Measurements from ENCODE around the gene OR2V1.
"Not testable (repeated sequence)": the region's sequence is repeated elsewhere in the genome, so short reads cannot be mapped to it uniquely, and the experiment has no call there.

OR2V1 gene

DNA sequence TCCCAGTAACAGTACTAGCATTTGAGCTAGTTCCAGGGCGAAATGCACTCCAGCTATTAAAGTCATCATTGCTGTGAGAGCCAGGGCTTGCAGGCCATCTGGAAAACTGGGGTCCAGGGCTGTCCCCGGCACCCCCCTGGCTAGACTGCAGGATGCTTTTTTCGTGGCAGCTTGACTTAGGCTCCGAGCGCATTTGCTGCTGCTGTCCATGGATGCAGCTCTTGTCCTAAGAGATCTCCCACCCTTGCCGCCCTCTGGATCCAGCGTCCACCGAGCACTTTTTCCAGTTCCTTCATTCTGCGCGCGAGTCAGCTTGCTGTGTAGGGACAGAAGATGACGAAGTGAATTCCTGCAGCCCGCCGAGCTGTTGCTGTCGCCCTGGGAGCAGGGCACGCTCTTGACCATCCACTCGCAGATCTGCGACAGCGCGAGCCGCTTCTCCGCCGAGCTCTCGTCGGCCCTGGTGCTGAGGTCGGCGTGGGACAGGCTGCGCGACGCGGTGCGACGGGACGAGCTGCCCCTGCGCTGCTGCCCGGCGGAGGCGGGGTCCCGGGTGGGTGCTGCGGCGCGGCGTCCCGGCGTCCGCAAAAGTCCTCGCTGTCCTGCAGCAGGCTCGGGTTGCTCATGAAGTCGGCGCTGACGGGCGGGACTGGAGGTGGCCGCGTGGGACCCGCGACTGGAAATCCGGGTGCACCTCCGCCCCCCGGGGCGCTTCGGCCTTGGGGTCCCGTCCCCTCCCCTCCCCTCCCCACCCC is 30.7 kb downstream of the OR2V1 start:
- DNase-seq = peak in 1 of 2 donors; percentile 16

DNA sequence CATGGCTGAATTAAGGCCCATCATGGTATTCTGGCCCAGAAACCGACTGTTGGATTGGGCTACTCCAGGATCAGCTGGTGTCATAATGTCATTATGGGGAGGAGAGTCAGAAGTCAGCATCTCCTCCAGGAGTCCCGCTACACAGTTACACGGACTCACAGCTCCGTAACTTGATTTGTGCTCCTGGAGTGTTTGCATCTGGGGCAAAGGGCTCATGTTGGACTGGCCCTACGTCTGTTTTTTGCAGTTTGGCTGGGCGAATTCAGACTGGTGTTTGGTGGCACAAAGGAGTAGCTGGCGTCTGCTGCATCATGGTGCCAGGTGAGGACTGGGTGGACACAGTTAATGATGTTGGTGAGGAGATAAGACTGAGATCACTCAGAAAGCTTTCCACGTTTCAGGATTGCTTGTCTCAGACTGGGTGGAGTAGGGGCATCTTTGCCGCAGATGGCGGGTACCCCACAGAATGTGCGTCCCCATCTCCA is 31.3 kb downstream of the OR2V1 start:
- DNase-seq = peak in 1 of 2 donors; percentile 15

DNA sequence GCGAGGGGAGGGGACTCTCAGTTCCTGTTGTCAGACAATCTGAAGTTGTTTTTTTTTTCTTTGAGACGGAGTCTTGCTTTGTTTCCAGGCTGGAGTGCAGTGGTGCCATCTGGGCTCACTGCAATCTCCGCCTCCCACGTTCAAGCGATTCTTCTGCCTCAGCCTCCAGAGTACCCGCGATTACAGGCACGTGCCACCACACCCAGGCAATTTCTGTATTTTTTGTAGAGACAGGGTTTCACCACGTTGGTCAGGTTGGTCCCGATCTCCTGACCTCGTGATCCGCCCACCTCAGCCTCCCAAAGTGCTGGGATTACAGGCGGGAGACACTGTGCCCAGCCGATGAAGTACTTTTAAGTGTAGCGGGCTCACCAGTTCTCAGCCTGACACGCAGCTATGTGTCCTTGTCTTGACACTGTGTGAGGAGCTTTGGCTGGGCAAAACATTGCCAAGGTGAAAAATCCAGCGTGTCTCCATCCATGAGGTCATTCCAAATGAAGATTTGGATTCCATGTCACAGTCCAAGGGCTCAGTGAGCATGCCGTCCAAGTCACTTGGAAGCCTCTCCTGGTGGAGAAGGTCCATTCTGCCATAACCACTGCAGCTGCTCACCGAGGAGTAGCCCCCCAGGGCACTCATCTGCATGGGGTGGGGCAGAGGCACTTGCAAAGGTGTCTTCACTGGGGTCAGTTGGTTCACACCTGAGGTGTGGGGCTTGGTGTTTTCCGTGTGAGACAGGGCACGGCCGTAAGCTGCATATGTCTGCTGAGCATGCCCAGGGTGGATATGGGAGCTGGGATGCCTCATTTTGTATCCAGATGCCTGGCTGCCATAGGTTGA is 32.0 kb downstream of the OR2V1 start:
- DNase-seq = peak in 1 of 2 donors; percentile 15

DNA sequence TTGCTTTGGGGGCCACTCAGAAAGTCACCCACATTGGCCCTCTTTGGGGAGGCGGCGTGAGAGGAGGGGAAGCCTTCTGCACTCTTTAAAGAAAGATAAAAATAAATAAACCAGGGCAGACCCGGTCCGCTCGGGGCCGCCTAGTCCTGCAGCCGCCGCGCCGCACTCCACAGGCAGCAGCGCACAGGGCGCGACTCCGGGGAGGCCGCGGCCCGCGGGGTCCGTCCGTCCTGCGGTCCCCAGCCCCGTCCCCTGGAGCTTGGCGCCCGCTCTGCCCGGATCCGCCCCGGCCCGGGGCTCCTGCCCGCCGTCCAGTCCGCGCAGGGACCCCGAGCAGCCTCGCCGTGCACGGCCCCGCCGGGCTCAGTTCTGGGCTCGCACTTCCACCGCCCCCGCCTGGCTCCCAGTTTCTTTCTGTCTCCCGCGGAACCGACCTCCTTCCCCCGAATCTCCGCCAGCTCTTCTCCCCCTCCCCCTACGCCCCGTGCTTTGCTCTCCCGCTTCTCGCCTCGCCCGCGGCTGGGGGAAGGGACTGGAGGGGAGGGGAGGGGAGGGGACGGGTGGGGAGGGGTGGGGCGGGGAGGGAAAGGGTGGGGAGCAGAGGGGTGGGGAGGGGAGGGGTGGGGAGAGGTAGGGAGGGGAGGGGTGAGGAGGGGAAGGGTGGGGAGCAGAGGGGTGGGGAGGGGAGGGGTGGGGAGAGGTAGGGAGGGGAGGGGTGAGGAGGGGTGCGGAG is 33.0 kb downstream of the OR2V1 start:
- not testable (repeated sequence) for DNase-seq

DNA sequence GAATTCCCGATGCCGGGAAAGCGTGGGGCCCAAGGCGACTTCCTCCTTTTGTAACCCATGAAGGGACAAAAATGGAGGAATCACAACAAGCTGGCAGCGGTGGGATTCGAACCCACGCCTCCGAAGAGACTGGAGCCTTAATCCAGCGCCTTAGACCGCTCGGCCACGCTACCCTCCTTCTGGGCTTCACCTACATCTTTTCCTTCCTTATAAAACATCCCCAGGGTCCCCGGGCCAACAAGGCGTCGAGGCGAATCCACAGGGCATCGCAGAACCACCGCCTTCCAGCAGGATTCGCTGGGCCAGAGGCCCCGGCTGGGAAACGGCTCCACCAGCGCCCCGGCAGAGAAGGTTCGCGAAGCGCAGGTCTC is 33.6 kb downstream of the OR2V1 start:
- not testable (repeated sequence) for DNase-seq

DNA sequence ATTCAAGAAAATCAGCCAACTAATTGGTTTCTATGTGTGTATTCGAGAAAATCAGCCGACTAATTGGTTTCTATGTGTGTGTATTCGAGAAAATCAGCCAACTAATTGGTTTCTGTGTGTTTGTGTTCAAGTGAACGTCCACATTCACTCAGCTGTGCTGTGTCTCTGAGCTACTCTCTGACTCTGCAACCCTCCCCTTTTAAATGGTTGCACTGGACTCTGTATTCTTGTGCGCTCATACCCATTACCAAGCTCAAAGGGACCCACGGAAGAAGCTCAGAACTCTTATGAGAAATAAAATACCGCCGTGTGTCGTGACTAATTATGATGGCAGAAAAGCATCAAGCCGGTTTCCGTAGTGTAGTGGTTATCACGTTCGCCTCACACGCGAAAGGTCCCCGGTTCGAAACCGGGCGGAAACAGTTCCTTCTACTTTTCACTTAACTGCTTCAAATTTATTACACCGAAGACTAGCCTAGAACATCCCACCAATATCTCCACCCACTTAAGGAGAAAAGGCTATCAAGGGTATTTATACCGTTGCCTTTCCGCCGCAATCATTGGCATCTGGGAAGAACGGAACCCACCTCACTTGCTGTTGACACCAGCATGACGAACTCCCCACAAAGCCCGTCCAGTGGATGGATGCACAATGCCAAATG is 34.1 kb downstream of the OR2V1 start:
- not testable (repeated sequence) for DNase-seq

DNA sequence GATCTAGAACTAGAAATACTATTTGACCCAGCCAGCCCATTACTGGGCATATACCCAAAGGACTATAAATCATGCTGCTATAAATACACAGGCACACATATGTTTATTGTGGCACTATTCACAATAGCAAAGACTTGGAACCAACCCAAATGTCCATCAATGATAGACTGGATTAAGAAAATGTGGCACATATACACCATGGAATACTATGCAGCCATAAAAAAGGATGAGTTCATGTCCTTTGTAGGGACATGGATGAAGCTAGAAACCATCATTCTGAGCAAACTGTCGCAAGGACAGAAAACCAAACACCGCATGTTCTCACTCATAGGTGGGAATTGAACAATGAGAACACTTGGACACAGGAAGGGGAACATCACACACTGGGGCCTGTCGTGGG is 35.8 kb downstream of the OR2V1 start:
- not testable (repeated sequence) for DNase-seq

DNA sequence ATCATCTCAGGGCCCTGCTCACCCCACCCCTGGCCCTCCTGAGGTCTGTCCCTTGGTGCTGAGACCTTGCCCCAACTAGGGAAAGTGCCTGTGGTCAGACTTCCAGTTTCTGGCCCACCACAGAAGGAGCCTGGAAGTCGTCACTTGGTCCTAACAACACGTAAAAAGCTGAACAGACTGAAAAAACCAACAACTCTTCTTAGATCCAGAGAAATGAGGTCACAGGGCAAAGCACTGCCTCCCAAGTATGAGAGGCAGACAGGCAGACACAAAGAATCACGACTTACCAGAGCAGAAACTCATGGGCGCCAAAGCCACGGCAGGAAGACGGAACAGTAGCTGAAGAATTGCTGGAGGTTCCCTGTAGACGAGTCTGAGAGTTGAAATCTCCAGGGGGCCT is 38.5 kb downstream of the OR2V1 start:
- DNase-seq = no peak

DNA sequence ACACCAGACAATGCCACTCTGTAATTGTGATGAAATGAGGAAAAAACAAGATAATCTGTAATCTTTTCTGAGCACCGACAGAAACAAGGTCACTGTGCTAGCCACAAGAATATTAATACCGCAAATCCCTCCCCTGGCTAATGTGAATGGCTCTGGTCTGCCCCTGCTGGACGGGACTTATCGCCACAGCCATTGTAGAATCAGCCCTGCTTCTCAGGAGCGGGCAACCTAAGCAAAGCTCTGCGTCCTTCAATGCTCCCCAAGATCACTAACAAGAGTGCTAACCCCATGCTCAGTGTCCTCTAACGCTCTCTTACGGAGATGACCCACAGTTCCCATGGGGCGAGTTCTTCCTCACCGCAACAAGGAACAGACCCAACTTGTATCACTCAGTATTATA is 42.7 kb downstream of the OR2V1 start:
- DNase-seq = no peak

DNA sequence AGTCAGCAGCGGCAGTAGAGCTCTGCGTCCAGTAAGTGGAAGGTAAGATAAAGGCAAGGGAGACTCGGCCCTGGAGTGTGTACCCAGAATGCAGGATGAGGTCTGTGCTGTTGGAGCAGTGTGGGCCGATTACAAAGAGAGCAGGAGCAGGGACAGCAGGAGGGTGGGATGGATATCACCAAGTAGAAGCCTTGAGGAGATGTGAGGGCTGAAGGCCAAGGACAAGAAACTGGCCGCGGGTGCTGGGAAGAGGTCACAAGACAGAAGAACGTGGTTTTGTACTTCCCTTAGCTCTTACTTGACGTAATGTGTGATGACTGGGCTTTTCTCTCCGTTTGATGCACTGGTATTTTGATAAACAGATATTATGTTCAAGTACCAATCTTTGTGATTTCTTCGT is 43.7 kb downstream of the OR2V1 start:
- DNase-seq = no peak

DNA sequence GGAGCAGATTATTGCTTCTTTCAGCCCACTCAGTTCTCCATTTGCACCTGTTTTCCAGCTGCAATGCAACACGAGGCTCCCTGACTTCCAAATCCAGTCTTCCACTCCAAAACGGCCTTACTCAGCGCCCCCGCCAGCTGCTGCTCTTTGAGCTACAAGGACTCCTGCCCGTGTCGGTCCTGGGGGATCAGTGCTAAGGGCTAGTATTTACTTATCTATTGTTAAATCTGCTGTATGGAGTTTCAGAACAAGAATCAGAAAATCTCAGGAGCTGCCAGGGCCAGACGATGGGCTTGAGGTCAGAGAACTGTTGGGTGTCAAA is 44.1 kb downstream of the OR2V1 start:
- no peak for DNase-seq

DNA sequence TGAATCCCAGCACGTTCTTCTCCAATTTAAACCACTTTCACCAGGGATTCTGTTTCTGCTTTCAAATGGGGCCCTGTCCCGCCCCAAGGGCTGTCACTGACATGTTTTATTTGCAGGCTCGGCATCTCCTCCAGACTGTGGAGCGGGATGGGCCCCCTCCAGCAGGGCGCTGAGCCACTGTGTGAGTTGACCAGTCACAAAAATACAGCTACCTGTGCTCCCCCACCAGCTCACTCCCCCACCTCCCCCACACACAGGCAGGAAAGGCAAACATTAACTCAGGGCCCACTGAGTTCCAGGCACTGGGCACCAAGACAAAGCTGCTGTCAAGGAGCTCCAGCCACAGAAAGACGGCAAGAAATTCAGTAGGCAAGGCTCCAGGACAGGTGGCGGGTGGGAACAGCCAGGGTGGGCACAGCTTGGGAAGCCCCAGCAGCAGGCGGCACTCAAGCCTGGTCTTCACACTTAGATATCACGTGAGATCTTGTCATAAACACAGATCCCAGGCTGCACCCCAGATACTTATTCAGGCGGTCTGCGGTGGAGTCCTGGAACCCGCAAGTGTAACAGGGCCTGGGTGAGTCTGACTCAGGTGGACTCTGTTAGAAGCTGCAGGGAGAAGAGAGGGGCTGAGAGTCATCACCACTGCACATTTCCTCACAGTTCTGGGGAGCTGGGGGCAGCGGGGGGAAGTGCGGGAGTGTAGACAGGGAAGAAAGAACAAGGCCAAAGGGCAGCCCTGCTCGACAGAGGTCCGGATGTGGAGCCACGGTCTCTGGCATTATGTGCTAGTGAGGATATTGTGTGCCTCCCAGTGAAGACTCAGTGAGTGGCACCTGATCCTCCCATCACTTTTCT is 44.7 kb downstream of the OR2V1 start:
- no peak for DNase-seq

DNA sequence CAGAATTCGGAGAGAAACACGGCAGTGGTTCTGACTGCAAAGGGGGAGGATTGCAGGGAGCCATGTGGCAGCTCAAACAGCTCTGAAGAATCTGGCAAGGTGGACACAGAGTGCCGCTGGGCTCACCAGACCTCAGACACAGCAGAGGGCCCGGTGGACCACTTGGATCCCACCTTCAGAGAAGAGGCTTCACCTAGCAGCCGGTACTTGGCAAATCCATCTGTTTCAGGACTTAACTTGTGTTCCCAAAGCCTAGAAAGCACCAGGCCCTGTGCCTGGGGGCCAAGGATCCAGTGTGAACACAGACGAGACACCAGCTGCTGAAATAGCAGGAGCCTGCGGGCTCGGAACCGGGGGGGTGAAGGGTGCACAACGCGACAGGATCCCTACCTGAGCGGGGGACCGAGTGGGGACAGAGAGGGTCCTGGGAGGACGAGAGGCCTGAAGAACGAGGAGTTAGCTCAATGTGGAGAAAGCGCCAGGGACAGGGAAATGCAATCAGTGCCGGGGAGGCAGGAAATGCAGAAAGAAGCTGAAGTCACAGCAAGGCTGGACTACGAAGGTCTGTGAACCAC is 46.3 kb downstream of the OR2V1 start:
- no peak for DNase-seq

DNA sequence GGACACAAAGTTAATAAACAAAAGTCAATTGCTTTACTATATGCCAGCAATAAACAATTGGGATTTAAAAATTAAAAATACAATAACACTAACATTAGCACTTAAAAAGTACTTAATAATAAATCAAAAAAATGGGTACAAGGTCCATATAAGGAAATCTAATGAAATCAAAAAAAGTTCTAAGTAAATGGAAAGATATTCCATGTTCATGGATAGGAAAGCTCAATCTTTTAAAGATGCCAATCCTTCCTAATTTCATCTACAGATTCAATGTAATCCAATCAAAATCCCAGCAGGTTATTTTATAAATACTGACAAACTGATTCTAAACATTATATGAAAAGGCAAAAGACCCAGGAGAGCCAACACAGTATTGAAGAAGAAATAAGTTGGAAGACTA is 49.0 kb downstream of the OR2V1 start:
- DNase-seq = no peak

DNA sequence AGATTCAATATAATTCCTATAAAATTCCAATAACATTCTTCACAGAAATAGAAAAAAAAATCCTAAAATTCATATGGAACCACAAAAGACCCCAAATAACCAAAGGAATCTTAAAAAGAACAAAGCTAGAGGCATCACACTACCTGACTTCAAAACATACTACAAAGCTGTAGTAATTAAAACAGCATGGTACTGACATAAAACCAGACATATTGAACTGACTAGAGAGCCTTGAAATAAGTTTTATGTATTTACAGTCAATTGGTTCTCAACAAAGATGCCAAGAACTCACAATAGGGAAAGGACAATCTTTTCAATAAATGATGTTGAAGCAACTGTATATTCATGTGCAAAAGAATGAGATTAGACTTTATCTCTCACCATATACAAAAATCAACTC is 54.0 kb downstream of the OR2V1 start:
- DNase-seq = no peak
